Measurements from ENCODE around the gene ZFYVE28.

ZFYVE28 gene

GRCh38 chr4:2408976-2409375 lies 9.5 kb downstream of the ZFYVE28 start:
- no peak for TF ChIP-seq POLR2AphosphoS5 (IDR thresholded peaks at IDR 0.05; ENCODE audit: low read depth, low read length)
- TF ChIP-seq FOXP2 (optimal IDR thresholded peaks at IDR 0.05; ENCODE audit: borderline replicate concordance, extremely low read depth, extremely low read length, insufficient read depth) = no peak
- no peak for TF ChIP-seq SIN3A (IDR thresholded peaks at IDR 0.05; ENCODE audit: borderline replicate concordance, insufficient read depth, low read length)
- TF ChIP-seq TAF1 (IDR thresholded peaks at IDR 0.05; ENCODE audit: borderline replicate concordance, insufficient read depth, low read length) = no peak
- no peak for TF ChIP-seq REST (IDR thresholded peaks at IDR 0.05; ENCODE audit: insufficient read depth in 1 of 2, low read depth in 2 of 2, low read length in 2 of 2)

- TF ChIP-seq SIN3A (IDR thresholded peaks at IDR 0.05; ENCODE audit: borderline replicate concordance, insufficient read depth, low read length) = no peak
- no peak for TF ChIP-seq FOXP2 (optimal IDR thresholded peaks at IDR 0.05; ENCODE audit: borderline replicate concordance, extremely low read depth, extremely low read length, insufficient read depth)
- TF ChIP-seq REST (IDR thresholded peaks at IDR 0.05; ENCODE audit: insufficient read depth in 1 of 2, low read depth in 2 of 2, low read length in 2 of 2) = no peak
- TF ChIP-seq TAF1 (IDR thresholded peaks at IDR 0.05; ENCODE audit: borderline replicate concordance, insufficient read depth, low read length) = no peak
- no peak for TF ChIP-seq POLR2AphosphoS5 (IDR thresholded peaks at IDR 0.05; ENCODE audit: low read depth, low read length)
Measured at GRCh38 chr4:2408401-2408958, 10.0 kb downstream of the ZFYVE28 start.

GRCh38 chr4:2407991-2408342 lies 10.5 kb downstream of the ZFYVE28 start:
- no peak for TF ChIP-seq POLR2AphosphoS5 (IDR thresholded peaks at IDR 0.05; ENCODE audit: low read depth, low read length)

GRCh38 chr4:2406920-2407319 lies 11.5 kb downstream of the ZFYVE28 start:
- TF ChIP-seq SIN3A (IDR thresholded peaks at IDR 0.05; ENCODE audit: borderline replicate concordance, insufficient read depth, low read length) = no peak
- no peak for TF ChIP-seq FOXP2 (optimal IDR thresholded peaks at IDR 0.05; ENCODE audit: borderline replicate concordance, extremely low read depth, extremely low read length, insufficient read depth)
- TF ChIP-seq TAF1 (IDR thresholded peaks at IDR 0.05; ENCODE audit: borderline replicate concordance, insufficient read depth, low read length) = no peak
- TF ChIP-seq POLR2AphosphoS5 (IDR thresholded peaks at IDR 0.05; ENCODE audit: low read depth, low read length) = no peak
- no peak for TF ChIP-seq REST (IDR thresholded peaks at IDR 0.05; ENCODE audit: insufficient read depth in 1 of 2, low read depth in 2 of 2, low read length in 2 of 2)

GRCh38 chr4:2406406-2406805 lies 12.0 kb downstream of the ZFYVE28 start:
- TF ChIP-seq TAF1 (IDR thresholded peaks at IDR 0.05; ENCODE audit: borderline replicate concordance, insufficient read depth, low read length) (no peak), FOXP2 (optimal IDR thresholded peaks at IDR 0.05; ENCODE audit: borderline replicate concordance, extremely low read depth, extremely low read length, insufficient read depth) (no peak), POLR2AphosphoS5 (IDR thresholded peaks at IDR 0.05; ENCODE audit: low read depth, low read length) (no peak), REST (IDR thresholded peaks at IDR 0.05; ENCODE audit: insufficient read depth in 1 of 2, low read depth in 2 of 2, low read length in 2 of 2) (no peak)
